ENCODE data around the gene DICER1.

Gene DICER1

DNA sequence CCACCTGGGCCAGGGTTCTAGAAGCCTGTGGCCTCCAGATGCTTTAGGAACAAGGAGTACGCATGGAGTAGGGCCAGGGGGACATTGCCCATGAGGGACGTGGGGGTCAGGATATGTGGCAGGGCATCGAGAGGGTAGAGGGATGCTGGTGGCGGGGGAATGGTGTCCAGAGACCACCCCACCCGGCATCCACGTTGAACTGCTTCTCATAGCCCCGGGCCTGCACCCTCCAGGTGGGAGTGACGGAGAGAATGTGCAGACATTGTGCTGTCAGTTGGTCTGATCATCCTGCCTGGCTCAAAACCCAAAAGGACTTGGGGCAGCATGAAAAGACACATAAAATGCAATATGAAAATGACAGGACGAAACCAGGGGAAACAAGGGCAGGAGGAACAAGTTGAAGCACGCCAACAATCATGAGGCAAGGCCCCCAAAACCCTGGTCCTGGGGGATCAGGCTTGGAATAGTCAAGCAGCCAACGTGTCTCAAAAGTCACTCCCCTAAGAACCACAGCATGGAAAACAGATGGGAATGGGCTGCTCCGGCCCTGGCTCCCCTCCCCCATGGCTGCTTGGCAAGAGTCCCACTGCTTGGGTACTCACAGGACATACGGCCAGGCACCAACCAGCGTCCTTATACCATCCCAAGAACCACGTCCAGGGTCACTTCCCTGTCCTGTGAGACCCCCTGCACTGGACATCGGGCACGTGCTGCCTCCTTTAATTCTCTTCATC lies 117.9 kb downstream of the DICER1 start:
- no peak for TF ChIP-seq ZNF70 (CRISPR knock-in tag; IDR thresholded peaks at IDR 0.05)
- TF ChIP-seq, protein P1, sequence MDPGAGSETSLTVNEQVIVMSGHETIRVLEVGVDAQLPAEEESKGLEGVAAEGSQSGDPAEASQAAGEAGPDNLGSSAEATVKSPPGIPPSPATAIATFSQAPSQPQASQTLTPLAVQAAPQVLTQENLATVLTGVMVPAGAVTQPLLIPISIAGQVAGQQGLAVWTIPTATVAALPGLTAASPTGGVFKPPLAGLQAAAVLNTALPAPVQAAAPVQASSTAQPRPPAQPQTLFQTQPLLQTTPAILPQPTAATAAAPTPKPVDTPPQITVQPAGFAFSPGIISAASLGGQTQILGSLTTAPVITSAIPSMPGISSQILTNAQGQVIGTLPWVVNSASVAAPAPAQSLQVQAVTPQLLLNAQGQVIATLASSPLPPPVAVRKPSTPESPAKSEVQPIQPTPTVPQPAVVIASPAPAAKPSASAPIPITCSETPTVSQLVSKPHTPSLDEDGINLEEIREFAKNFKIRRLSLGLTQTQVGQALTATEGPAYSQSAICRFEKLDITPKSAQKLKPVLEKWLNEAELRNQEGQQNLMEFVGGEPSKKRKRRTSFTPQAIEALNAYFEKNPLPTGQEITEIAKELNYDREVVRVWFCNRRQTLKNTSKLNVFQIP (CRISPR knock-in tag; IDR thresholded peaks at IDR 0.05; ENCODE audit: borderline replicate concordance, low read depth): no peak
- TF ChIP-seq, protein P2, sequence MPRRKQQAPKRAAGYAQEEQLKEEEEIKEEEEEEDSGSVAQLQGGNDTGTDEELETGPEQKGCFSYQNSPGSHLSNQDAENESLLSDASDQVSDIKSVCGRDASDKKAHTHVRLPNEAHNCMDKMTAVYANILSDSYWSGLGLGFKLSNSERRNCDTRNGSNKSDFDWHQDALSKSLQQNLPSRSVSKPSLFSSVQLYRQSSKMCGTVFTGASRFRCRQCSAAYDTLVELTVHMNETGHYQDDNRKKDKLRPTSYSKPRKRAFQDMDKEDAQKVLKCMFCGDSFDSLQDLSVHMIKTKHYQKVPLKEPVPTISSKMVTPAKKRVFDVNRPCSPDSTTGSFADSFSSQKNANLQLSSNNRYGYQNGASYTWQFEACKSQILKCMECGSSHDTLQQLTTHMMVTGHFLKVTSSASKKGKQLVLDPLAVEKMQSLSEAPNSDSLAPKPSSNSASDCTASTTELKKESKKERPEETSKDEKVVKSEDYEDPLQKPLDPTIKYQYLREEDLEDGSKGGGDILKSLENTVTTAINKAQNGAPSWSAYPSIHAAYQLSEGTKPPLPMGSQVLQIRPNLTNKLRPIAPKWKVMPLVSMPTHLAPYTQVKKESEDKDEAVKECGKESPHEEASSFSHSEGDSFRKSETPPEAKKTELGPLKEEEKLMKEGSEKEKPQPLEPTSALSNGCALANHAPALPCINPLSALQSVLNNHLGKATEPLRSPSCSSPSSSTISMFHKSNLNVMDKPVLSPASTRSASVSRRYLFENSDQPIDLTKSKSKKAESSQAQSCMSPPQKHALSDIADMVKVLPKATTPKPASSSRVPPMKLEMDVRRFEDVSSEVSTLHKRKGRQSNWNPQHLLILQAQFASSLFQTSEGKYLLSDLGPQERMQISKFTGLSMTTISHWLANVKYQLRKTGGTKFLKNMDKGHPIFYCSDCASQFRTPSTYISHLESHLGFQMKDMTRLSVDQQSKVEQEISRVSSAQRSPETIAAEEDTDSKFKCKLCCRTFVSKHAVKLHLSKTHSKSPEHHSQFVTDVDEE (CRISPR knock-in tag; IDR thresholded peaks at IDR 0.05): no peak
- no peak for TF ChIP-seq ZNF565 (CRISPR knock-in tag; conservative IDR thresholded peaks at IDR 0.05; ENCODE audit: low read depth)
- no peak for TF ChIP-seq BACH2 (CRISPR knock-in tag; IDR thresholded peaks at IDR 0.05; ENCODE audit: borderline replicate concordance)
- TF ChIP-seq ZFP3 (CRISPR knock-in tag; IDR thresholded peaks at IDR 0.05): no peak
- TF ChIP-seq PPARA (CRISPR knock-in tag; IDR thresholded peaks at IDR 0.05; ENCODE audit: borderline replicate concordance): no peak
- TF ChIP-seq, protein P3, sequence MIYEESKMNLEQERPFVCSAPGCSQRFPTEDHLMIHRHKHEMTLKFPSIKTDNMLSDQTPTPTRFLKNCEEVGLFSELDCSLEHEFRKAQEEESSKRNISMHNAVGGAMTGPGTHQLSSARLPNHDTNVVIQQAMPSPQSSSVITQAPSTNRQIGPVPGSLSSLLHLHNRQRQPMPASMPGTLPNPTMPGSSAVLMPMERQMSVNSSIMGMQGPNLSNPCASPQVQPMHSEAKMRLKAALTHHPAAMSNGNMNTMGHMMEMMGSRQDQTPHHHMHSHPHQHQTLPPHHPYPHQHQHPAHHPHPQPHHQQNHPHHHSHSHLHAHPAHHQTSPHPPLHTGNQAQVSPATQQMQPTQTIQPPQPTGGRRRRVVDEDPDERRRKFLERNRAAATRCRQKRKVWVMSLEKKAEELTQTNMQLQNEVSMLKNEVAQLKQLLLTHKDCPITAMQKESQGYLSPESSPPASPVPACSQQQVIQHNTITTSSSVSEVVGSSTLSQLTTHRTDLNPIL (CRISPR knock-in tag; IDR thresholded peaks at IDR 0.05; ENCODE audit: low read depth): no peak
- TF ChIP-seq TCF4 (CRISPR knock-in tag; IDR thresholded peaks at IDR 0.05; ENCODE audit: borderline replicate concordance): no peak
- no peak for TF ChIP-seq CSDC2 (CRISPR knock-in tag; IDR thresholded peaks at IDR 0.05)
- TF ChIP-seq, protein P4, sequence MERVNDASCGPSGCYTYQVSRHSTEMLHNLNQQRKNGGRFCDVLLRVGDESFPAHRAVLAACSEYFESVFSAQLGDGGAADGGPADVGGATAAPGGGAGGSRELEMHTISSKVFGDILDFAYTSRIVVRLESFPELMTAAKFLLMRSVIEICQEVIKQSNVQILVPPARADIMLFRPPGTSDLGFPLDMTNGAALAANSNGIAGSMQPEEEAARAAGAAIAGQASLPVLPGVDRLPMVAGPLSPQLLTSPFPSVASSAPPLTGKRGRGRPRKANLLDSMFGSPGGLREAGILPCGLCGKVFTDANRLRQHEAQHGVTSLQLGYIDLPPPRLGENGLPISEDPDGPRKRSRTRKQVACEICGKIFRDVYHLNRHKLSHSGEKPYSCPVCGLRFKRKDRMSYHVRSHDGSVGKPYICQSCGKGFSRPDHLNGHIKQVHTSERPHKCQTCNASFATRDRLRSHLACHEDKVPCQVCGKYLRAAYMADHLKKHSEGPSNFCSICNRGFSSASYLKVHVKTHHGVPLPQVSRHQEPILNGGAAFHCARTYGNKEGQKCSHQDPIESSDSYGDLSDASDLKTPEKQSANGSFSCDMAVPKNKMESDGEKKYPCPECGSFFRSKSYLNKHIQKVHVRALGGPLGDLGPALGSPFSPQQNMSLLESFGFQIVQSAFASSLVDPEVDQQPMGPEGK (CRISPR knock-in tag; IDR thresholded peaks at IDR 0.05; ENCODE audit: borderline replicate concordance): no peak
- TF ChIP-seq ZC3H10 (CRISPR knock-in tag; IDR thresholded peaks at IDR 0.05): no peak
- ATAC-seq: no peak

- no peak for ATAC-seq
- TF ChIP-seq, protein P2 (CRISPR knock-in tag; IDR thresholded peaks at IDR 0.05): no peak
- TF ChIP-seq GLIS3 (CRISPR knock-in tag; IDR thresholded peaks at IDR 0.05): no peak
- TF ChIP-seq ZC3H10 (CRISPR knock-in tag; IDR thresholded peaks at IDR 0.05): no peak
- no peak for TF ChIP-seq SNAI2 (CRISPR knock-in tag; IDR thresholded peaks at IDR 0.05)
- TF ChIP-seq OSR1 (CRISPR knock-in tag; IDR thresholded peaks at IDR 0.05): no peak
These were observed 118.6 kb downstream of the DICER1 start for GRCh38 chr14:95038521-95039250.

DNA sequence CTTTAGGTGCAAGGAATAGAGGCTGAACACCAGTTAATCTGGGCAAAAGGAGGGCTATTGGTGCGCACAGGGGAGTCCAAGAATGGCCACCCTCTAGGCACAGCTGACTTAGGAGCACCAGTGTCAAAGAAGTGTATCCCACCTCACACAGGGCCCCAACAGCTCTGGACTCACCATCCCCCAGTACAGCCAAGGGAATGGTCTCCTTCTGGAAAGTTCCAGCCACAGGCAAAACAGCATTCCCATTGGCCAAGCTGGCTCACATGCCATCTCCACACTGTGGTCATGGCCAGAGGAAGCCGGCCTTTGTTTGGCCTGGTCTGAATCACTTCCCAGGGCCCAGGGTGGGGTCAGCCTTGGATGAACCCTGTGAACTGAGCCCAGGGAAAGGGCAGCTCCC lies 120.1 kb downstream of the DICER1 start:
- no peak for ATAC-seq
- TF ChIP-seq BACH2 (CRISPR knock-in tag; IDR thresholded peaks at IDR 0.05; ENCODE audit: borderline replicate concordance) (no peak), ISL1 (CRISPR knock-in tag; IDR thresholded peaks at IDR 0.05) (no peak), TCF4 (CRISPR knock-in tag; IDR thresholded peaks at IDR 0.05; ENCODE audit: borderline replicate concordance) (no peak), ARNTL (CRISPR knock-in tag; IDR thresholded peaks at IDR 0.05; ENCODE audit: borderline replicate concordance, low read depth) (no peak), TOX (CRISPR knock-in tag; IDR thresholded peaks at IDR 0.05; ENCODE audit: borderline replicate concordance) (no peak), PPARA (CRISPR knock-in tag; IDR thresholded peaks at IDR 0.05; ENCODE audit: borderline replicate concordance) (no peak), GLIS3 (CRISPR knock-in tag; IDR thresholded peaks at IDR 0.05) (no peak), ZNF8 (CRISPR knock-in tag; IDR thresholded peaks at IDR 0.05) (no peak), ZC3H10 (CRISPR knock-in tag; IDR thresholded peaks at IDR 0.05) (no peak)
- TF ChIP-seq, protein P1 (CRISPR knock-in tag; IDR thresholded peaks at IDR 0.05; ENCODE audit: borderline replicate concordance, low read depth): no peak
- TF ChIP-seq, protein P4 (CRISPR knock-in tag; IDR thresholded peaks at IDR 0.05; ENCODE audit: borderline replicate concordance): no peak

Measured in SK-N-SH treated with all-trans-retinoic acid at 6 μM for 48 hours (cell line).